Measurements from ENCODE around the gene TUBB8.

DNA sequence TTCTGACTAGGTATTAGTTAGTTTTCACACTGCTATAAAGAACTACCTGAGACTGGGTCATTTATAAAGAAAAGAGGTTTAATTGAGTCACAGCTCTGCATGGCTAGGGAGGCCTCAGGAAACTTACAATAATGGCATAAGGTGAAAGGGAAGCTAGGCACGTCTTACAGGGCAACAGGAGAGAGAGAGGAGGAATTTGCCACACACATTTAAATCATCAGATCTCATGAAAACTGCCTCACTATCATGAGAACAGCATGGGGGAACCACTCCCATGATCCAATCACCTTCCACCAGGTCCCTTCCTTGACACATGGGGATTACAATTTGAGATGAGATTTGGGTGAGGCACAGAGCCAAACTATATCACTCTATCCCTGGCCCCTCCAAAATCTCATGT, 45.5 kb upstream of the TUBB8 start:
- TF ChIP-seq SUZ12 (IDR thresholded peaks at IDR 0.05; ENCODE audit: extremely low read depth, insufficient read depth, insufficient read length) = no peak
- TF ChIP-seq ZNF274 (IDR thresholded peaks at IDR 0.05; ENCODE audit: low read depth, low read length) = no peak
- TF ChIP-seq YY1 (IDR thresholded peaks at IDR 0.05; ENCODE audit: insufficient read depth, insufficient read length) = no peak

Measured in NT2/D1 (cell line).